Chondrocyte (in vitro differentiated cells): ENCODE data around the gene TNNI2. TPM values are rescaled to one million over a fixed set of nuclear protein-coding genes. Genes with fewer than 3 reads are reported as not detected.
"Not testable (repeated sequence)": the region's sequence is repeated elsewhere in the genome, so short reads cannot be mapped to it uniquely, and the experiment has no call there.

Experiments
- DNase-seq: peaks from one replicate; pipeline ENCODE4 v3.0.0; 2021; ENCODE audit warnings: mixed read lengths, low spot score
- H3K27ac Mint-ChIP-seq: one replicate; pipeline ENCODE4 v1.8.0; 2021; ENCODE audit warnings: mild to moderate bottlenecking, moderate library complexity, mixed read lengths; ENCODE audit not compliant: unreplicated experiment
- H3K27me3 Mint-ChIP-seq: 2 replicates; pipeline ENCODE4 v1.8.0; 2021; ENCODE audit warnings: low read depth, mixed read lengths
- H3K36me3 Mint-ChIP-seq: 2 replicates; pipeline ENCODE4 v1.8.0; 2021; ENCODE audit warnings: low read depth, mixed read lengths
- H3K4me1 Mint-ChIP-seq: 2 replicates; pipeline ENCODE4 v1.8.0; 2021; ENCODE audit warnings: low read depth, mild to moderate bottlenecking, mixed read lengths
- H3K4me3 Mint-ChIP-seq: one replicate; pipeline ENCODE4 v1.8.0; 2021; ENCODE audit warnings: mild to moderate bottlenecking, moderate library complexity, mixed read lengths; ENCODE audit not compliant: unreplicated experiment
- H3K9me3 Mint-ChIP-seq: 2 replicates; pipeline ENCODE4 v1.8.0; 2021; ENCODE audit warnings: low read depth, mixed read lengths
- total RNA-seq: library from RNA; stranded (reverse); gene quantifications from 3 replicates; pipeline ENCODE4 v1.2.1, GENCODE V29; 2021
- TF ChIP-seq, protein P1 (sequence below): fragments of 200-600 bp; sonication (generic); IDR thresholded peaks from 2 replicates; pipeline ENCODE4 v1.5.0; 2021; ENCODE audit warnings: antibody characterized with exemption, mild to moderate bottlenecking, moderate library complexity

Gene TNNI2
- total RNA-seq, 1 donor from 2014 or later, result 1.3 TPM

DNA sequence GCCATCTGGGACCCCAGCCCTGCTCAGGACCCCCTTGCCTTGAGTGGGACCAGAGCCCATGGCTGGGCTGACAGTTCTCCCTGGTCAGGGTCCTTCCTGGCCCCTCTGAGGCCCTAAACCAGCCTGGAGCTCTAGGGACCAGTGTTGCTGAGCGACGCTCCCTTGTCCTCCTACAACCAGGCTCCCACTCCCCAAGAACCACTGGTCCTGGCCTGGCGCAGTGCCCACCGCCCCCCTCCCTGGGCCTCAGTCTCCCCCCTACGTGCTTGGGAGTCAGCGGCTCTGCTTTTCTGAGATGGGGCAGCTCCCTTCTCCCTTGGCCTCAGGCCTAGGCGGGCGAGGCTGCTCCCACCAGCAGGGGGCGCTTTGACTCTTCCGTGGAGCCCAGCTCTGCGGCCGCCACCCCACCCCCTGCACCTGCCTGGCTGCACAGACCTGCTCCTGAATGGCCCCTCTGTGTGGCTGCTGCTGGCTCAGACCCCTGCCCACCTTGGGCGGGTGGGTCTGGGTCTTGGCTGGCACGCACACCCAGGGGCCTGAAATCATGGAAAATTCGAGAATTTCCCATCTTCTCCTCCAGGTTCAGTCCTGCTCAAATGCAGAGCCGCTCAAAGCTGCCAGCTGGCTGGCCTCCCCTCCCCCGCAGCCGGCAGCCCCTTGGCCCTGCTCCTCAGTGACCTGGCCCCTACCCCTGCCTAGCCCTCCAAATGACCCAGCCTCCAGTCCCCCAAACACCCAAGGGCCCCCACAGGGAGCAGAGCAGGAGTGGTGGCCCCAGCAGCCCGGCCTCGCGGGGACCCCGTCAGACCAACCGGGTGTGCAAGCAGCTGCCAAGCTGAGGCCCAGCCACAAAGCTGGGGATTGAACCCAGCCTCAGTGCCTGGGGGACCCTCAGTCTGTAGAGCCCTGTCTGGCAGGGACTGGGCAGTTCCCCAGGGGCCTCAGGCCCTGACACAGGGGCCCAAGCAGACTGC lies 43.8 kb downstream of the TNNI2 start:
- Mint-ChIP-seq H3K27ac (no peak overlapping the region), H3K4me3 (no peak overlapping the region), H3K9me3 (no peaks in the 10 kb centered on the region), H3K36me3 (no peaks in the 10 kb centered on the region), H3K27me3 (no peaks in the 10 kb centered on the region), H3K4me1 (peaks cover 12% of the 10 kb centered on the region)
- peak; percentile 89 for DNase-seq
- TF ChIP-seq, protein P1, sequence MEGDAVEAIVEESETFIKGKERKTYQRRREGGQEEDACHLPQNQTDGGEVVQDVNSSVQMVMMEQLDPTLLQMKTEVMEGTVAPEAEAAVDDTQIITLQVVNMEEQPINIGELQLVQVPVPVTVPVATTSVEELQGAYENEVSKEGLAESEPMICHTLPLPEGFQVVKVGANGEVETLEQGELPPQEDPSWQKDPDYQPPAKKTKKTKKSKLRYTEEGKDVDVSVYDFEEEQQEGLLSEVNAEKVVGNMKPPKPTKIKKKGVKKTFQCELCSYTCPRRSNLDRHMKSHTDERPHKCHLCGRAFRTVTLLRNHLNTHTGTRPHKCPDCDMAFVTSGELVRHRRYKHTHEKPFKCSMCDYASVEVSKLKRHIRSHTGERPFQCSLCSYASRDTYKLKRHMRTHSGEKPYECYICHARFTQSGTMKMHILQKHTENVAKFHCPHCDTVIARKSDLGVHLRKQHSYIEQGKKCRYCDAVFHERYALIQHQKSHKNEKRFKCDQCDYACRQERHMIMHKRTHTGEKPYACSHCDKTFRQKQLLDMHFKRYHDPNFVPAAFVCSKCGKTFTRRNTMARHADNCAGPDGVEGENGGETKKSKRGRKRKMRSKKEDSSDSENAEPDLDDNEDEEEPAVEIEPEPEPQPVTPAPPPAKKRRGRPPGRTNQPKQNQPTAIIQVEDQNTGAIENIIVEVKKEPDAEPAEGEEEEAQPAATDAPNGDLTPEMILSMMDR, result peak; percentile 95

DNA sequence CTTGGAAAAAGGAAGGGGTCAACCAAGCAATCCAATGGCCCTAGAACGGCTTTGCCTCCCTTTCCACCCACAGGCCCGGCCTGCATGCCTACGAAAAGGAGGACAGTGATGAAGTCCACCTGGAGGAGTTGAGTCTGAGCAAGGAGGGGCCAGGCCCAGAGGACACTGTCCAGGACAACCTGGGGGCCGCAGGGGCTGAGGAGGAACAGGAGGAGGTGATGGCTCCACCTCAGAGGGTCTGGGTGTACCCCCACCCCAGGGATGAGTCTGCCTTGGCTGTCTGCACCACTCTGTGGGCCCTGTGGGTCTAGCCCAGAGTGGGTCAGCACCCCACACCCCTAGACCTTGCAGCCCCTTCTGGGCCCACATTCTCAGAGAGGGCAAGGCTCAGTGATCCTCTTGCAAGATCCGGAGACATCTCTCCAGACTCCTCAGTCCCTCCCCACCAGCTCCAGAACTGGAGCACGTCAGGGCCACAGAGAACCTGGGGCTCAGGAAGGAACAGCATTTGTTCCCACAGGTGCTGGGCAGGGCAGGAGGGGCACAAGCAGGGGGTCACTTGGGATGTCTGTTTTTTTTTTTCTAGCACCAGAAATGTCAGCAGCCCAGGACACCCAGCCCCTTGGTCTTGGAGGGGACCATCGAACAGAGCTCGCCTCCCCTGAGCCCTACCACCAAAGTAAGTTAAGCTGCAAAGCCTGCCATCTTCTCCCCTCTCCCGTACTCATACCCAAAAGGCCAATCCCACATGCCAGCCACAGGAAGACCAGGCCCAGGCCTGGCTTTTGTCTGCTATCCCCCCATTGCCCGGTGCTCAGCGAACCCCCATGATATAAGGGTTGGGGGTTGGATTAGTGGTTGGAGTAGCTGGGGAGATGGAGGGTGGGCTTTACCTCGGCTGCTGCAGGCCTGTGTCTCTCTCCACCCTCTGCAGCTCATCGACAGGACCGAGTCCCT lies 44.8 kb downstream of the TNNI2 start:
- H3K36me3 Mint-ChIP-seq, result no peaks in the 10 kb centered on the region
- DNase-seq, result peak; percentile 69
- no peak overlapping the region for H3K4me3 Mint-ChIP-seq
- TF ChIP-seq, protein P1, result no peak
- peaks cover 9% of the 10 kb centered on the region for H3K4me1 Mint-ChIP-seq
- no peaks in the 10 kb centered on the region for H3K9me3 Mint-ChIP-seq
- no peak overlapping the region for H3K27ac Mint-ChIP-seq
- H3K27me3 Mint-ChIP-seq, result no peaks in the 10 kb centered on the region

DNA sequence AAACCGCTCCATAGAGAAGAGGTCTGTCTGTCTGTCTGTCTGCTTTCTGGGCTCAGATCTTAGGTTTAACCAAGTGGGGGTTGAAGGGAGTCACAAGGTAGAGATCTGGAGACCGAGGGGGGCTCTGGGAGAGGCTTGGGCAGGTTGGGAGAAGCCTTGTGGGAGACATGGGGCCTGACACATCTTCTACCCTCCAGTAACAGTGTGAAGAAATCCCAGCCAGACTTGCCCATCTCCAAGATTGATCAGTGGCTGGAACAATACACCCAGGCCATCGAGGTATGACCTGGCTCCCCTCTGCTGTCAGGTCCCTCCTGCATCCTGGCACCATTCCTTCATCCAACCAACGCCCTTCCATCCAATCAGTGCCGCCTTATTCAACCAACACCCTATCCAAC lies 45.5 kb downstream of the TNNI2 start:
- H3K27ac Mint-ChIP-seq, result no peak overlapping the region
- H3K27me3 Mint-ChIP-seq, result no peaks in the 10 kb centered on the region
- no peak overlapping the region for H3K4me3 Mint-ChIP-seq
- DNase-seq, result no peak
- TF ChIP-seq, protein P1, result no peak
- no peaks in the 10 kb centered on the region for H3K9me3 Mint-ChIP-seq
- peaks cover 9% of the 10 kb centered on the region for H3K4me1 Mint-ChIP-seq
- peaks cover 2% of the 10 kb centered on the region for H3K36me3 Mint-ChIP-seq

DNA sequence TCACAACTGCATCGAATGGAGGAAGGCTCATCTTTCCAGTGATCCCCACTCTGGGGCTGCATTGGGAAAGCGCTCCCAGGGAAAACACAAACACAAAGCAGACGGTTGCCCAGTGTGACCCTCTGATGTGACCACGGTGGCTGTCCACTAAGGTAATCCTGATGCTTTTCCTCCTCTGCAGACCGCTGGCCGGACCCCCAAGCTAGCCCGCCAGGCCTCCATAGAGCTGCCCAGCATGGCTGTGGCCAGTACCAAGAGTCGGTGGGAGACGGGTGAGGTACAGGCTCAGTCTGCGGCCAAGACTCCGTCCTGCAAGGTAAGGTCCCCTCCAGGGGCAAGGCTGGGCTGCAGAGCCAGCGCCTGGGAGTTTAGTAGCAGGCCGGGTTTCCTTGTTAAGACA lies 47.8 kb downstream of the TNNI2 start:
- peak; percentile 62 for DNase-seq
- H3K36me3 Mint-ChIP-seq, H3K27me3 Mint-ChIP-seq, H3K27ac Mint-ChIP-seq, H3K4me1 Mint-ChIP-seq, H3K9me3 Mint-ChIP-seq, H3K4me3 Mint-ChIP-seq: not testable (repeated sequence)

DNA sequence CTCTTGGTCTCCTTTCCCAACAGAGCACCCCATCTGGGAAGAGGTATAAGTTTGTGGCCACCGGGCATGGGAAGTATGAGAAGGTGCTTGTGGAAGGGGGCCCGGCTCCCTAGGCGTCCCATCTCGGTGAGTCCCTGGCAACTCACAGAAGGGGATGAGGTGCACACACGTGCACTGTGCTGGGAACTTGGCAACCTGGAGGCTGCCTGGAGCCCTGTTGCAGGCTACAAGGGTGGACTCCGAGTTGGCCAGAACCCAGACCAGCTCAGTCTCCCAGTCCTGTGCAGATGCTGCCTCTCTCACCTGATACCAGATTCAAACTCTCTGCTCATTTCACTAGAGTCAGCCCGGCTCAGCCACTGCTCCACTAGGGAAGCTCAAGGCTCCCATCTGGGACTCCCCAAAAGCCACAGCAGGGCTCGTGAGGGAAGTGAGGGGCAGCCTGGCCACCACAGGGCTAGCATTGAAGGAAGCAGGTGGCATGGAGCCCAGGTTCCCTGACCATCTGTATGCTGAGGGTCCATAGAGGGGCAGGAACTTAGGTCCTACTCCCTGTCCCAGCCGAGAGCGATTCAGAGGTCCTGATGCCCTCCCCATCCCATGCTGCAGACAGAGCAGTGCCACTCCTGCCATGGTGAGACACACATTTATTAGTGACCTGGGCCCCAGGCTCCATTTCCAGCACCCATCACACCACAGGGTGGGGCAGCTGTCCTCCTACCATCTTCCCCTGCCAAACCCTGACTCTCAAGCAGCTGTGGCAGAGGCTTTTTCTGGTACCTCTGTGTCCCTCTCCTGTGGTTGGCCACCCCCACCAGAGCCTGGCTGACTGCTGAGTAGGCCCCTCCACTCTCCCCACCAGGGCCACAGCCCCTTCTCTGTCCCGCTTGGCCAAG lies 48.9 kb downstream of the TNNI2 start:
- no peak overlapping the region for H3K27ac Mint-ChIP-seq
- peaks cover 2% of the 10 kb centered on the region for H3K36me3 Mint-ChIP-seq
- H3K4me1 Mint-ChIP-seq, result no peaks in the 10 kb centered on the region
- H3K4me3 Mint-ChIP-seq, result no peak overlapping the region
- H3K9me3 Mint-ChIP-seq, result no peaks in the 10 kb centered on the region
- peak; percentile 70 for DNase-seq
- no peaks in the 10 kb centered on the region for H3K27me3 Mint-ChIP-seq
- TF ChIP-seq, protein P1, result no peak
